WERI-Rb-1 (cell line): ENCODE results near the gene ETFBKMT.

Source experiments
- DNase-seq: peaks from one replicate; pipeline ENCODE4 v3.0.0-alpha.2; 2020
- H3K27ac ChIP-seq: fragments of 250-450 bp; sonication (Bioruptor Pico); 2 replicates; pipeline ENCODE4 v1.5.1; 2020; ENCODE audit warnings: mild to moderate bottlenecking, moderate library complexity
- H3K27me3 ChIP-seq: fragments of 250-450 bp; sonication (Bioruptor Pico); 2 replicates; pipeline ENCODE4 v1.5.1; 2021; ENCODE audit warnings: mild to moderate bottlenecking, low read depth, moderate library complexity; ENCODE audit not compliant: insufficient read depth, severe bottlenecking
- H3K36me3 ChIP-seq: fragments of 250-450 bp; sonication (Bioruptor Pico); 2 replicates; pipeline ENCODE4 v1.5.1; 2020; ENCODE audit warnings: mild to moderate bottlenecking, moderate library complexity
- H3K4me3 ChIP-seq: 2 replicates; pipeline ENCODE4 v1.5.1; 2011; ENCODE audit warnings: low read depth, mild to moderate bottlenecking, control low read depth, low read length
- H3K9me3 ChIP-seq: fragments of 250-450 bp; sonication (Bioruptor Pico); 2 replicates; pipeline ENCODE4 v1.5.1; 2021; ENCODE audit warnings: mild to moderate bottlenecking, moderate library complexity; ENCODE audit not compliant: severe bottlenecking
- TF ChIP-seq, protein P1 (sequence below): IDR thresholded peaks from 2 replicates; pipeline ENCODE4 v1.5.1; 2011; ENCODE audit warnings: low read depth, mild to moderate bottlenecking, control low read depth, inconsistent platforms, low read length

Gene ETFBKMT, protein sequence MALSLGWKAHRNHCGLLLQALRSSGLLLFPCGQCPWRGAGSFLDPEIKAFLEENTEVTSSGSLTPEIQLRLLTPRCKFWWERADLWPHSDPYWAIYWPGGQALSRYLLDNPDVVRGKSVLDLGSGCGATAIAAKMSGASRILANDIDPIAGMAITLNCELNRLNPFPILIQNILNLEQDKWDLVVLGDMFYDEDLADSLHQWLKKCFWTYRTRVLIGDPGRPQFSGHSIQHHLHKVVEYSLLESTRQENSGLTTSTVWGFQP

DNA sequence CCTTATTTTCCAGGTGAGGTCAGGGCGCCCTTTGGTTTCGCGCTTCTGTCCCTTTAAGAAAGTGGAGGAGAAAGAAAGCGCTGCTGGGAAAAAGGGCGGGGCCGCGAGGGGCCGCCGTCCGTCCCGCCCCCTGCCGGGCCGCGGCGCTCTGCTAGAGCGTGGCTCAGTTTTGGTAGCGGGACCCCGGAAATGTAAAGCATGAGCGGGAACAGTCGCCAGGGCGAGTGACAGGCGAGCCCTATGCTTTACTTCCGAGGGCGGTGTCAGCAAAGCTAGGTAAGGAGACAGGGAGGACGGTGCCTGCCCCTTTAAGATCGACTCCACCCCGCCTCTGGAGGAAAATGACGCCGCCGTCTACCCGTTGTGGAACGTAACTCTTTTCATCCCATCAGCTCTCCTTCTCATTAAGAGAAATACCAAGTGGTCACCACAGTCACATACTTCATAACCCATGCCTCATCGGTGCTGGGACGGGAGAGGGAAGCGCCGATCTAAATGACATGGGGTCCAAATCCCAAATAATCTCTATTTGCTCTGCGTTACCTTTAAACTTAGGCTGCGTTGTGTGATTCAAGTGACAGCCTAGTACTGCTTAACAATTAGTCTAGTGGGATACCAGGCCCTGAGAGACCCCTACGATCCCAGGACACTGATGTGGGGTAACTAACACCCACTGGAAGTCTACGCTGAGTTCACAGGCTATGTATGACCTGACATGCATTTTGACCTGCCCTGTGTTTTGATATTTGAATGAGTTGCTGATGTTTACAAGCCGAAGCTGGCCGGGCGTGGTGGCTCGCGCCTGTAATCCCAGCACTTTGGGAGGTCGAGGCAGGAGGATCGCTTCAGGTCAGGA lies at the start of gene ETFBKMT:
Gene ETFBKMT, plus strand, starts transcription at position 602 of the 856 bp plus-strand sequence. CDS start 2,266 bp downstream, outside the sequence.
- Histone ChIP-seq H3K36me3 (no peaks in the 10 kb centered on the region), H3K9me3 (no peaks in the 10 kb centered on the region), H3K4me3 (peak within 1 kb of the TSS; percentile 89), H3K27me3 (no peaks in the 10 kb centered on the region), H3K27ac (peak within 1 kb of the TSS; percentile 71)
- TF ChIP-seq, protein P1, sequence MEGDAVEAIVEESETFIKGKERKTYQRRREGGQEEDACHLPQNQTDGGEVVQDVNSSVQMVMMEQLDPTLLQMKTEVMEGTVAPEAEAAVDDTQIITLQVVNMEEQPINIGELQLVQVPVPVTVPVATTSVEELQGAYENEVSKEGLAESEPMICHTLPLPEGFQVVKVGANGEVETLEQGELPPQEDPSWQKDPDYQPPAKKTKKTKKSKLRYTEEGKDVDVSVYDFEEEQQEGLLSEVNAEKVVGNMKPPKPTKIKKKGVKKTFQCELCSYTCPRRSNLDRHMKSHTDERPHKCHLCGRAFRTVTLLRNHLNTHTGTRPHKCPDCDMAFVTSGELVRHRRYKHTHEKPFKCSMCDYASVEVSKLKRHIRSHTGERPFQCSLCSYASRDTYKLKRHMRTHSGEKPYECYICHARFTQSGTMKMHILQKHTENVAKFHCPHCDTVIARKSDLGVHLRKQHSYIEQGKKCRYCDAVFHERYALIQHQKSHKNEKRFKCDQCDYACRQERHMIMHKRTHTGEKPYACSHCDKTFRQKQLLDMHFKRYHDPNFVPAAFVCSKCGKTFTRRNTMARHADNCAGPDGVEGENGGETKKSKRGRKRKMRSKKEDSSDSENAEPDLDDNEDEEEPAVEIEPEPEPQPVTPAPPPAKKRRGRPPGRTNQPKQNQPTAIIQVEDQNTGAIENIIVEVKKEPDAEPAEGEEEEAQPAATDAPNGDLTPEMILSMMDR = 0 out of 2 replicates have a peak, but pooled peaks have one; percentile 20
- DNase-seq = peak; percentile 95

DNA sequence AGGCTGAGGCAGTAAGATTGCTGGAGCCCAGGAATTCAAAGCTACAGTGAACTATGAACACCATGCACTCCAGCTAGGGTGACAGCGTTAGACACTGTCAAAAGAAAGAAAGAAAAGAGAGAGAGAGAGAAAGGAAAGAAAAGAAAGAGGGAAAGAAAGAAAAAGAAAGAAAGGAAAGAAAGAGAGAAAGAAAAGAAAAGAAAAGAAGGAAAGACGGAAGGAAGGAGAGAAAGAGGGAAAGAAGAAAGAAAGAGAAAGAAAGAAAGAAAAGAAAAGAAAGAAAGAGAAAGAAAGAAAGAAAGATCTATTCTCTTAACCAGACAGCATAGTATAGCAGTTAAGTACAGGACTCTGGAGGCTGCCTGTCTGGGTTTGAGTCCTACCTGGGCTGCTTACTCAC lies 46.7 kb upstream of the ETFBKMT start:
- H3K27ac ChIP-seq = no peak overlapping the region
- no peak overlapping the region for H3K4me3 ChIP-seq
- TF ChIP-seq, protein P1 = no peak
- no peaks in the 10 kb centered on the region for H3K36me3 ChIP-seq
- DNase-seq = no peak
- no peaks in the 10 kb centered on the region for H3K27me3 ChIP-seq
- peaks cover 2% of the 10 kb centered on the region for H3K9me3 ChIP-seq

DNA sequence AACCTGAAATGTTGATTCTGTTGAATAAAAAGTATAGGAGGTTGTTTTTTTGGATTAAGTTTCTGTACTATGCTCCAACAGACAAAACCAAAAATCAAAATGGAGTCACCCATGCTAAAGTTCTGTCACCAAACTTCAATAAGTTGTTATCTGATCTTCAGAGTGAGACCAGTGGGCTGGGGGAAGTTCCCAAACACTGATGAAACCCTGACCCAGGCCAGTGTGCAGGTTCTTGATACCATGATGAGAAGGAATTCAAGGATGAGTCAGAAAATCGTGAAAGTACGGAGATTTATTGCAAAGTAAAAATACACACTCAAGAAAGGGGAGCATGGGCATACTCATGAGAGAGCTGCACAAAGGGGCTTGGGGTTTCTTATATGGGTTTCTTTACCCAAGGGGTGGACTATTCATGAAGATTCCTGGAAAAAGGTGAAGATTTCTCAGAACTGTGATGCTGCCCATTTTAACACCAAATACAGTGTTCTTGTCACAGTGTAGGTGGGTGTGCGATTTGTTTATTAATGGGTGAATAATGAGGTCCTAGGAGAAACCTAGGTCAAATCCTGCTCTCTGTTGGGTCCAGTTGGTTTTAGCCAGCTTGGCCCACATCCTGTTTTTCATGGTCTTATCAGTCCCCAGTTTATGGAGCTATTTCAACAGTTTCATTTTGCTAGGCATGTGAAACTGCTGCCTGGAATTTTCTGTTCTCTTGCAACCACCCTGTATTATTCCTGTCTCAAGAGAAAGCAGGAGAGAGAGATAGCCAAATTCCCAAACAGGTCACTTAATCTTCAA lies 41.1 kb upstream of the ETFBKMT start:
- H3K4me3 ChIP-seq = no peak overlapping the region
- H3K36me3 ChIP-seq = no peaks in the 10 kb centered on the region
- DNase-seq = no peak
- H3K27me3 ChIP-seq = no peaks in the 10 kb centered on the region
- TF ChIP-seq, protein P1 = no peak
- no peak overlapping the region for H3K27ac ChIP-seq
- no peaks in the 10 kb centered on the region for H3K9me3 ChIP-seq

DNA sequence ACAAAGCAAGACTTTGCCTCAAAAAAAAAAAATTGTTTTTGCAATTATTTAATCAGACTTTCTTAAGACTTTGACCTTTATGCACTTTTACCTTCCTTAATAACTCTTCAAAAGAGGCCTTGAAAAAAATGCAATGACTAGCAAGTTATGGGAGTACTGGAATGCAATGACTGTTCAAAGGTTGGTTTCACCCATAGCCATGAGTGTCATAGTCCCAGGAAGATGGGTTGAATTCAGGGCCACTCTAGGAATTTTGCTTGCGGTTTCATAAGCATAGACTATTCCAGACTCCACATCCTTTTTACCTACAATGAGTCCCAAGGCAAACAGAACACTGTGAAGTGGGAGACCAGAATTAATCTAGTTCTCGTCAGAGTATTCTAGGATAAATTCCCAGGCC lies 39.2 kb upstream of the ETFBKMT start:
- Histone ChIP-seq H3K27ac (no peak overlapping the region), H3K9me3 (no peaks in the 10 kb centered on the region), H3K4me3 (no peak overlapping the region), H3K36me3 (no peaks in the 10 kb centered on the region), H3K27me3 (no peaks in the 10 kb centered on the region)
- TF ChIP-seq, protein P1 = no peak
- DNase-seq = no peak

DNA sequence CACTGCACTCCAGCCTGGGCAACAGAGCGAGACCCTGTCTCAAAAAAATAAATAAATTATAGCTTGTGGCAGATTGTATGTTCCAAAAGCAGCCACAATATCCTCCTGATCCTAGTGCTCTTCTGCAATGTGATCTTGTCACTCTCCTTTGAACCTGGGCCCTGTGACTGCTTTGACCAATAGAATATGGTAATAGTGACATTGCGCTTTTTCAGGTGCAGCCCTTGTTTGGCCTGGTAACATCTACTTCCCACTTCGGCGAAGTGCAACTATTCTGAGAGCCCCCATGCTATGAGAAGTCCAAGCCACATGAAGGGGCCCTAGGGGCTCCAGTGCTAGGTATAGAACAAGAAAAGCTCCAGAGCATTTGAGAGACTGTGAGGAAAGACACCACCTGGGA lies 37.5 kb upstream of the ETFBKMT start:
- TF ChIP-seq, protein P1 = no peak
- Histone ChIP-seq H3K27me3 (no peaks in the 10 kb centered on the region), H3K36me3 (no peaks in the 10 kb centered on the region; the same call in 1 of the 2 replicates), H3K27ac (no peak overlapping the region), H3K4me3 (no peak overlapping the region), H3K9me3 (no peaks in the 10 kb centered on the region)
- no peak for DNase-seq
